ENCODE data around the gene LPP. TPM values are rescaled to one million over a fixed set of nuclear protein-coding genes. Genes with fewer than 3 reads are reported as not detected.
A peak's percentile ranks its signal among the peaks of the same experiment; 100 is the strongest.

LPP gene
- total RNA-seq, 1 donor from 2014 or later, result 11.7 TPM

GRCh38 chr3:188220097-188220788, 66.3 kb downstream of the LPP start:
- no peak for DNase-seq

- no peak for DNase-seq
Observed at GRCh38 chr3:188220988-188221818, 67.2 kb downstream of the LPP start.

GRCh38 chr3:188223936-188224335, 70.0 kb downstream of the LPP start:
- DNase-seq, result no peak

- DNase-seq, result no peak
Observed at GRCh38 chr3:188227442-188227841, 73.5 kb downstream of the LPP start.

- DNase-seq, result no peak
Observed at GRCh38 chr3:188229177-188229576, 75.2 kb downstream of the LPP start.

GRCh38 chr3:188229726-188230125, 75.8 kb downstream of the LPP start:
- no peak for DNase-seq

- no peak for DNase-seq
Observed at GRCh38 chr3:188230962-188231361, 77.0 kb downstream of the LPP start.

GRCh38 chr3:188231456-188231855, 77.5 kb downstream of the LPP start:
- no peak for DNase-seq

- no peak for DNase-seq
Observed at GRCh38 chr3:188232656-188233055, 78.7 kb downstream of the LPP start.

GRCh38 chr3:188233320-188233719, 79.4 kb downstream of the LPP start:
- DNase-seq, result no peak

GRCh38 chr3:188234132-188234531, 80.2 kb downstream of the LPP start:
- DNase-seq, result no peak

- DNase-seq, result no peak
Observed at GRCh38 chr3:188236271-188236670, 82.3 kb downstream of the LPP start.

- no peak for DNase-seq
Observed at GRCh38 chr3:188239035-188239434, 85.1 kb downstream of the LPP start.

- no peak for DNase-seq
Observed at GRCh38 chr3:188239577-188239976, 85.6 kb downstream of the LPP start.

GRCh38 chr3:188240189-188240981, 86.4 kb downstream of the LPP start:
- DNase-seq, result no peak

- DNase-seq, result peak; percentile 18
Observed at GRCh38 chr3:188241072-188241471, 87.1 kb downstream of the LPP start.

- DNase-seq, result no peak
Observed at GRCh38 chr3:188241883-188242282, 87.9 kb downstream of the LPP start.

GRCh38 chr3:188242436-188243123, 88.6 kb downstream of the LPP start:
- no peak for DNase-seq

GRCh38 chr3:188243124-188243795, 89.3 kb downstream of the LPP start:
- DNase-seq, result no peak

GRCh38 chr3:188244395-188244861, 90.5 kb downstream of the LPP start:
- DNase-seq, result no peak

GRCh38 chr3:188246905-188247304, 92.9 kb downstream of the LPP start:
- DNase-seq, result no peak
